ENCODE measurements around the gene OPCML.

DNA sequence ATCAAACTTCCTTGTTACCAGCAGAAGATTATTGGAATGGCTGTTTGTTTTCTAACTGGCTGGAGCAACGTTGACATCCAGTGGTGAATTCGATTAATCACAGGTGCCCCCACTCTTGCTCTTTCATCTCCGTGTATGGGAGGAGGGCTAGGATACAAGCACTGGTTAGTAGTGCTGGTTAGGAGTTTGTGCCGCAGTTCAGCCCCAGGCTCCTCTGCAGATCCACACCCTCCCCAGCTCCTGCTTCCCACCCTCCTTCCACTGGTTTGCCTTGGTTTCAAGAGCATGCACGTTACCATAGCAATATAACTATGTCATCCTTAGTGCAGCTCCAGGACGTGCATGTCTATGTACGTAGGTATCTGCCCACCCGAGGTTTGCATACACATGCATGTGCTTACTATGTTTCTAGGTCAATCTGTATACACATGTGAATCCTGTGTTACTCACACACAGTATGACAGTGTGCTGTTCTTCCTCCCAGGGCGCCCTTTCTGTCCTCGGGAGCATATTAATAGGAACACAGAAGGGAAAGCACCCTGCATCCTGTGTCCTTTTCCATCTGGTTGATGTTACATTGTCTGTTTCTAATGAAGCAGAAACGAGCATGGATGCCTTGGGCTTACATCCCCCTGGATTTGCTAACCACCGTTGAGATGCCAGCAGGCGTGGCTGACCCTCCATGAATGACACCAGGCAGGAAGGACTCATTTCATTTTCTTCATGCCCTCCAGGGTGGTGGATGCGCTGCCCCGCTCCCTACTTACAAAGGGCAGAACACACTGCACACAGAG is 539.3 kb downstream of the OPCML start:
- no peak for TF ChIP-seq EZH2 (optimal IDR thresholded peaks at IDR 0.05; ENCODE audit: low read depth, low read length)
- TF ChIP-seq, protein P1, sequence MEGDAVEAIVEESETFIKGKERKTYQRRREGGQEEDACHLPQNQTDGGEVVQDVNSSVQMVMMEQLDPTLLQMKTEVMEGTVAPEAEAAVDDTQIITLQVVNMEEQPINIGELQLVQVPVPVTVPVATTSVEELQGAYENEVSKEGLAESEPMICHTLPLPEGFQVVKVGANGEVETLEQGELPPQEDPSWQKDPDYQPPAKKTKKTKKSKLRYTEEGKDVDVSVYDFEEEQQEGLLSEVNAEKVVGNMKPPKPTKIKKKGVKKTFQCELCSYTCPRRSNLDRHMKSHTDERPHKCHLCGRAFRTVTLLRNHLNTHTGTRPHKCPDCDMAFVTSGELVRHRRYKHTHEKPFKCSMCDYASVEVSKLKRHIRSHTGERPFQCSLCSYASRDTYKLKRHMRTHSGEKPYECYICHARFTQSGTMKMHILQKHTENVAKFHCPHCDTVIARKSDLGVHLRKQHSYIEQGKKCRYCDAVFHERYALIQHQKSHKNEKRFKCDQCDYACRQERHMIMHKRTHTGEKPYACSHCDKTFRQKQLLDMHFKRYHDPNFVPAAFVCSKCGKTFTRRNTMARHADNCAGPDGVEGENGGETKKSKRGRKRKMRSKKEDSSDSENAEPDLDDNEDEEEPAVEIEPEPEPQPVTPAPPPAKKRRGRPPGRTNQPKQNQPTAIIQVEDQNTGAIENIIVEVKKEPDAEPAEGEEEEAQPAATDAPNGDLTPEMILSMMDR (IDR thresholded peaks at IDR 0.05; ENCODE audit: low read length), result no peak
